ENCODE measurements around the gene MKI67.

Gene MKI67

DNA sequence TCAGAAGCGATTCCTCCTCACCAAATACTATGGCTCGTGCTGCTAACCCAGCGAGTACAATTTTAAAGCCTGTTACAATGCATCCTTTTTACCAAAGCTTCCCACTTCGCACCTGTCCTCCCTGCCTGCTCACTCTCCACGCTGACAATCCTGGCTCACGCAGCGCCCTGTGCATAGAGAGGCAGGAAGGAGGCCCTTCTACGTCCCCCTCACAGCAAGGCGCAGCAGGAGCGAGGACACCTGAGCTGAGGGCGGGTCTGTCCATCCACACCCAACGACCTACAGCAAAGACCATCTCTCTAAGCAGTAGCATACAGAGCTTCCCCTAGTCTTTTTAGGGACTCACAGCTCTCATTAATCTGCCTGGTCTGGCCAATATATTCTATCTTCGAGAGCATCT, 46.0 kb downstream of the MKI67 start:
- DNase-seq, result no peak

- DNase-seq, result no peak
Measured at GRCh38 chr10:128078136-128078969, 47.9 kb downstream of the MKI67 start.

DNA sequence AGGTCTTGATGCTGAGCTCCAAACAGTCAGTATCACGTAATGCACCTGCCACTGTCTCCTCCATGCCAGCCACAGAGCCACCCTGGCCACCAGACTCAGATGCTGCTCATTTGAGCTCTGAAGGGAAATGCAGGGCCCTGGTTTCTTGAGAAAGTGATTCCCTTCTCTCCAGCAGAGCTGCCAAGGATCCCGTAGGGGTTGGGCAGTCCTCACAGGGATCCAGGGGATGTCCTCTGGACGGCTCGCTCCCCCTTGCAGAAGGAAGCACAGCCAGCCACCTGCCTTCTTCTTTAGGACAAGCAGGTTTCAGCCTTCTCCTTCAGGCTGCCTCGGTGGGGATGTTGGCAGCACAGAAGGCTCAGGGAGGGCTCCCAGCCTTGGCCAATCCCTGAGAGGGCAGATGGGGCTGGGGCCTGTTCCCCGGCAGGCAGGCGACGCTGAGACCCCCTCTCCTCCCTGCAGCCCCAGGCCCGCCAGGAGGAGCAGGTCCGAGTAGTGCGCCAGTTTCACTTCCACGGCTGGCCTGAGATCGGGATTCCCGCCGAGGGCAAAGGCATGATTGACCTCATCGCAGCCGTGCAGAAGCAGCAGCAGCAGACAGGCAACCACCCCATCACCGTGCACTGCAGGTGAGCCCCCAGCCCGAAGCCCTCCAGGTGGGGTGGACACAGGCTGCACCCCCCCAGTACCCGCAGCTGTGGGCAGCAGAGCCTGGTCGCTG, 48.9 kb downstream of the MKI67 start:
- no peak for DNase-seq

GRCh38 chr10:128074589-128074988, 51.6 kb downstream of the MKI67 start:
- DNase-seq, result no peak

GRCh38 chr10:128073890-128074289, 52.3 kb downstream of the MKI67 start:
- DNase-seq, result no peak

- no peak for DNase-seq
Measured at GRCh38 chr10:128072941-128073645, 53.1 kb downstream of the MKI67 start.

- no peak for DNase-seq
Measured at GRCh38 chr10:128072046-128072445, 54.2 kb downstream of the MKI67 start.

- DNase-seq, result no peak
Measured at GRCh38 chr10:128071417-128071782, 54.8 kb downstream of the MKI67 start.

GRCh38 chr10:128070721-128071416, 55.4 kb downstream of the MKI67 start:
- no peak for DNase-seq

DNA sequence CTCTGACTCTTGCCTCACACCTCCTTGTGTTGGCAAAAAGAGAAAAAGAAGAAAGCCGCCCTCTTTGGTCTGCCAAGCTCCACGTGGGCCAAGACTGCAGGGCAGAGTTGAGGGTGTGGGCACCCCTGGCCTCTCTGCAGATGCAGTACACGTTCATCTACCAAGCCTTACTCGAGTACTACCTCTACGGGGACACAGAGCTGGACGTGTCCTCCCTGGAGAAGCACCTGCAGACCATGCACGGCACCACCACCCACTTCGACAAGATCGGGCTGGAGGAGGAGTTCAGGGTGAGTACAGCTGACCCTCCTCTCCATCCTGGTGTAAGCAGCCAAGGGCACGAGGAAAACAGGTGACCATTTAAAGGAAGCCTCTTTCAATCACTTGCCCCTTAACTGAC, 56.1 kb downstream of the MKI67 start:
- no peak for DNase-seq

DNA sequence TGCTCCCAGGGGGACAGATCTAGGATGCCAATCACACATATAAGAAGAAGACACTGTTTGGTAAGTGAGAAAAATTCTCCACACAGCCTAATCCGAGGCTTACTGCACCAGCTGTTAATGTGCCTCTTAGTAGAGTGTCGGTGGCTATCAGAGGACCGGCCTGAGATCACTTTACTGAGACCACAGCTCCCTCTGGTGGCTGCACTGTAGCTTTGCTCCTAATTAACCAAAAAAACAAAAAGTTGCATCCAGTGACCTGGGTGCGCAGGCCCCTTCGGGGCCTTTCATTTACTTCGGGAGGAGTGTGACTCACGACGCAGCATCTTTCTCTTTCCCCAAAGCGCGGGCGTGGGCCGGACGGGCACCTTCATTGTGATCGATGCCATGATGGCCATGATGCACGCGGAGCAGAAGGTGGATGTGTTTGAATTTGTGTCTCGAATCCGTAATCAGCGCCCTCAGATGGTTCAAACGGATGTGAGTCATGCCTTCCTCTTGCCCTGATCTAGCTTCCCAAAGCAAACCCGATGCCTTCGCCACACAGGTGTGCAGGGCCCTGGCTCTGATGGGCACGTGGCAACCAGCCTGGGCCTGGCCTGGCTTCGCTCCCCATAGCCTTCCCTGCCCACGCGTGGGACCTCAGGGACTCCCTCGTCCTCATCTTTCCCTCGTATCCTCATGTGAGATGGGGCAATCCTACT, 56.7 kb downstream of the MKI67 start:
- DNase-seq, result peak; percentile 42

GRCh38 chr10:128068398-128069285, 57.6 kb downstream of the MKI67 start:
- DNase-seq, result no peak

DNA sequence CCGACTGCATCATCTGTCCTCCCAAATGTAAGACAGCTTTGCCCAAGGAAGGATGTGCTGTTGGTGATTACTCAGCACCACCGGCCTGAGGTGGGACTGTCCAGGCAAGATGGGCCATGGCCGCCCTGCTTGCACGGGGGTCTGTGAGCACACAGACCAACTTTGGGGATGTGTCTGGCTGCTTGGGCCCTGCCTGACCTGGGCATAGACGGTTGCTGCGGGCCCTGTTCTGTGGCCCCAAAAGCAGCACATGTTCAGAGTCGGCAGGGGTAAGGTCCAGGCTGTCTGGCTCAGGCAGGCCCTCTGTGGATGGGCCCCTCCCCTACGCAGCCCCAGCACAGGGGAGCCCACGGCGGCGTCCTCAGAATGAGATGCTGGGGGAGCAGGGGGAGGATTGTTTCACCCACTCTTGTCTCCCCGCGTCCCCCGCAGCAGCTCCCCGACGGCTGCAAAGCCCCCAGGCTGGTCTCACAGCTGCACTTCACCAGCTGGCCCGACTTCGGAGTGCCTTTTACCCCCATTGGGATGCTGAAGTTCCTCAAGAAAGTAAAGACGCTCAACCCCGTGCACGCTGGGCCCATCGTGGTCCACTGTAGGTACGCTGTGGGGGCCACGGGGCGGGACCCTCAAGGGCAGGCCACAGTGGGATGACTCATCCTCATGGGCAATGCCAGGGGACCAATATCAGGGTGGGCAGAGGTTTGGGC, 58.4 kb downstream of the MKI67 start:
- DNase-seq, result no peak

- no peak for DNase-seq
Measured at GRCh38 chr10:128066870-128067382, 59.3 kb downstream of the MKI67 start.

- DNase-seq, result no peak
Measured at GRCh38 chr10:128065881-128066534, 60.2 kb downstream of the MKI67 start.

DNA sequence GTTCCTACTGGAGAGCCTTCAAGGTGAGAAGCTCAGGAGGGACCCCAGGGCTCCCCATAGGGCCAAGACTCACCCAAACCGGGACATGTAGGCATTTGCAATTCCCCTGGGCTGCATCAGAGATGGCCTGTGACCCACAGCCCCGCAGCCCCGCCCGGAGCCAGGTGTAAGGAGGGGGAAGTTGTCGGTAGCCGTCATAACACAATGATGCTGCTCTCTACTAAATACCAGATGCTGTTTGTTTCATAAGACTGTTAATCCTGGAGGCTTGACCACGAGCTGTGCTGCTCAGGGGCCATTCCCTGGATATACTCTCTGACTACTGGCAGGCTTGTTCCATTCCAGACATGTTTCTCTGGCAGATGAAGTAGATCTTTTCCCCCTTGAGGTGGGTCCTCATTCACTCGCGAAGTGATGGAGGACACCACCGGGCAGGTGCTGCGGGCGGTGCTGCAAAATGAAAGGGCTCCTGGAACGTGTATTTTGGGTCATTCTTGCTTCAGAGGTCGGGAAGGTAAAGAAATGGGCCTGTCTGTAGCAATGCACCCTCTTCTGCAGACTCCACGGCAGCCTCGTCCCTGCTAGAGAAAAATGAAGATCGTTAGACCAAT, 61.1 kb downstream of the MKI67 start:
- DNase-seq, result no peak

- no peak for DNase-seq
Measured at GRCh38 chr10:128064108-128064969, 61.9 kb downstream of the MKI67 start.

DNA sequence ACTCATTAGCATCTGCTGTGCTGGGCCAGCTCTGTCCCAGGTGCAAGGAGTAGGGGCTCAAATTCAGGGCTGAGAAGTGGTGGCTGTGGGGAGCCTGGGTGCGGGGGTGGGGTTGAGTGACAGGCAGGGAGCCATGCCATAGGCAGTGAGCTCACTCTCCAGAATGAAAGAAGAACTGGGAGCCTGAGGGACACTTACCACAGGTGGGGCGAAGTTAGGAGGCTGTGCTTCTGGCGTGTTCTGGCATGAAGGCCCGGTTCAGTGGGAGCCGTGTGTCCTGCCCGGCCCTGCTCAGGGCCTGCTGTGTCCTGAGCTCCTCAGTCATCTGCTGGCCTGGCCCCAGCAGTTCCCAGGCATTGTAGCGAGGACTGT, 62.5 kb downstream of the MKI67 start:
- no peak for DNase-seq

Measured in NCI-H1048 (cell line).